K562 (cell line): ENCODE results near the gene ATF7IP. TPM values are rescaled to one million over a fixed set of nuclear protein-coding genes. Genes with fewer than 3 reads are reported as not detected.
A peak's percentile ranks its signal among the peaks of the same experiment; 100 is the strongest.

Source experiments
- ATAC-seq: fragments of 200-7000 bp; cut with Tn5 transposase; 3 replicates; pipeline ENCODE4 v1.9.1; 2020; ENCODE audit warnings: moderate library complexity
- BruUV-seq: library from RNA; stranded (reverse); fragments of 400-500 nt; replicated peaks from 2 replicates; lab custom pipeline; 2021; lab: Mats Ljungman, UMichigan
- CTCF ChIA-PET: fragments of 300-600 bp; formaldehyde crosslinking; extraction: SDS; loops from one replicate; lab custom pipeline; 2021; ENCODE audit warnings: low intra/inter-chr PET ratio; lab: Yijun Ruan, JAX
- POLR2A ChIA-PET: fragments of 300-600, 350-650 bp; sonication (Branson Sonifier 250); formaldehyde crosslinking; extraction: SDS; loops from one replicate; lab custom pipeline; 2021; ENCODE audit warnings: antibody characterized with exemption, inconsistent platforms; lab: Yijun Ruan, JAX
- DNase-seq, 4 experiments: peaks; one replicate each; pipeline versions ENCODE4 v3.0.0 to v3.0.0-alpha.2; 2011 to 2018; ENCODE audit warnings: low spot score in 3 of 4, mixed read lengths in 3 of 4; ENCODE audit errors: extremely low read depth in 1 of 4
- FAIRE-seq: peaks from 2 replicates; lab custom pipeline; 2011; peaks lifted over from hg19 to GRCh38; lab: Jason Lieb, UNC
- H2AFZ ChIP-seq: 2 replicates; pipeline ENCODE4 v1.6.0; 2011; ENCODE audit warnings: low read depth, low read length, control low read depth, inconsistent platforms
- H3K27ac ChIP-seq: fragments of 200-600 bp; 3 replicates; pipeline ENCODE4 v1.8.0; 2011; ENCODE audit warnings: low read depth, mild to moderate bottlenecking, control low read depth, inconsistent platforms, low read length, moderate library complexity, mixed read lengths; ENCODE audit errors: extremely low read depth
- H3K27me3 ChIP-seq, 2 experiments: fragments of 300-600 bp in 1 of 2; 2 replicates in 1 of 2; 3 replicates in 1 of 2; pipeline versions ENCODE4 v1.6.0 to v1.8.0; 2011; ENCODE audit warnings: inconsistent platforms in 2 of 2, low read length in 2 of 2, mild to moderate bottlenecking in 1 of 2, mixed read lengths in 1 of 2, moderate library complexity in 1 of 2; ENCODE audit not compliant: control insufficient read depth in 2 of 2, insufficient read depth in 2 of 2
- H3K36me3 ChIP-seq: fragments of 300-600 bp; 3 replicates; pipeline ENCODE4 v1.8.0; 2011; ENCODE audit warnings: mild to moderate bottlenecking, low read length, inconsistent platforms; ENCODE audit not compliant: control insufficient read depth, insufficient read depth
- H3K4me1 ChIP-seq, 2 experiments: fragments of 200-600 bp in 1 of 2; replicated peaks in 1 of 2; 2 replicates in 1 of 2; 3 replicates in 1 of 2; pipeline versions ENCODE4 v1.5.1 to v1.8.0; 2011; ENCODE audit warnings: inconsistent platforms in 2 of 2, low read length in 2 of 2, mild to moderate bottlenecking in 1 of 2, mixed read lengths in 1 of 2, moderate library complexity in 1 of 2; ENCODE audit not compliant: control insufficient read depth in 2 of 2, insufficient read depth in 2 of 2
- H3K4me2 ChIP-seq: 2 replicates; pipeline ENCODE4 v1.6.1; 2011; ENCODE audit warnings: low read length, control low read depth, inconsistent platforms, mixed read lengths; ENCODE audit not compliant: insufficient read depth
- H3K4me3 ChIP-seq: fragments of 200-600 bp; sonication (generic), shearing (Covaris generic); 2 replicates; pipeline ENCODE4 v1.5.1; 2016; ENCODE audit warnings: control low read depth, inconsistent platforms
- H3K79me2 ChIP-seq: fragments of 200-600 bp; 3 replicates; pipeline ENCODE4 v1.8.0; 2011; ENCODE audit warnings: low read length, inconsistent platforms; ENCODE audit not compliant: control insufficient read depth, insufficient read depth
- H3K9ac ChIP-seq, 2 experiments: 2 replicates each; pipeline versions ENCODE4 v1.6.0 to v1.6.1; 2011; ENCODE audit warnings: low read depth in 2 of 2, low read length in 2 of 2, control low read depth in 1 of 2, inconsistent platforms in 1 of 2, mild to moderate bottlenecking in 1 of 2, mixed read lengths in 1 of 2; ENCODE audit not compliant: insufficient read depth in 1 of 2
- H3K9me1 ChIP-seq: one replicate; pipeline ENCODE4 v1.6.0; 2011; ENCODE audit warnings: inconsistent platforms, mild to moderate bottlenecking, low read length, moderate library complexity; ENCODE audit not compliant: control insufficient read depth, insufficient read depth
- H3K9me3 ChIP-seq: replicated peaks from 2 replicates; pipeline ENCODE4 v1.5.1; 2011; ENCODE audit warnings: low read depth, low read length, inconsistent platforms; ENCODE audit not compliant: control insufficient read depth, insufficient read depth
- H4K20me1 ChIP-seq: replicated peaks from 2 replicates; pipeline ENCODE4 v1.6.1; 2011; ENCODE audit warnings: low read length, inconsistent platforms, mixed read lengths; ENCODE audit not compliant: control insufficient read depth, insufficient read depth
- CREM ChIP-seq: IDR thresholded peaks from 2 replicates; pipeline ENCODE4 v1.6.1; 2014; ENCODE audit warnings: antibody characterized with exemption, low read depth
- KDM4B ChIP-seq, 2 experiments: fragments of 450-650 bp in 1 of 2; sonication (generic) in 1 of 2; IDR thresholded peaks; 2 replicates each; pipeline ENCODE4 v1.6.1; 2016 to 2017; ENCODE audit warnings: borderline replicate concordance in 2 of 2, antibody characterized with exemption in 1 of 2, low read depth in 1 of 2, mild to moderate bottlenecking in 1 of 2
- MLLT1 ChIP-seq, 2 experiments: fragments of 450-650 bp; IDR thresholded peaks; 2 replicates each; pipeline ENCODE4 v1.6.1; 2016
- NFYB ChIP-seq: IDR thresholded peaks from 2 replicates; pipeline ENCODE4 v1.6.1; 2011; ENCODE audit warnings: mild to moderate bottlenecking, moderate library complexity; ENCODE audit not compliant: insufficient read length; ENCODE audit errors: extremely low read depth
- PYGO2 ChIP-seq: fragments of 450-650 bp; IDR thresholded peaks from 2 replicates; pipeline ENCODE4 v1.6.1; 2016; ENCODE audit warnings: mild to moderate bottlenecking, missing genetic modification characterization, moderate library complexity, missing compliant biosample characterization
- RFX5 ChIP-seq: IDR thresholded peaks from 2 replicates; pipeline ENCODE4 v1.6.1; 2011; ENCODE audit warnings: low read depth, mild to moderate bottlenecking, improper control_type of control experiment, low read length
- RFX7 ChIP-seq: fragments of 250-450 bp; sonication (Bioruptor Pico); IDR thresholded peaks from 2 replicates; pipeline ENCODE4 v1.5.1; 2021; ENCODE audit warnings: mild to moderate bottlenecking
- WGBS: fragments of 100-300 bp; shearing (Covaris generic); methylation state at CpG from one replicate; pipeline ENCODE4 v1.1.6; 2016; ENCODE audit warnings: low coverage, mixed read lengths; ENCODE audit not compliant: insufficient coverage; ENCODE audit errors: missing lambda C conversion rate; 5-methylcytosine and 5-hydroxymethylcytosine counted together
- in situ Hi-C: fragments of 300-500 bp; cut with MboI; formaldehyde crosslinking; loops from 4 replicates; pipeline ENCODE4 v1.15.0; 2018; ENCODE audit warnings: inconsistent platforms, mixed read lengths
- intact Hi-C: fragments of 100-400 bp; cut with micrococcal nuclease; formaldehyde crosslinking; loops from 2 replicates; pipeline ENCODE4 v1.14.2; 2022
- polyA plus RNA-seq, 8 experiments: library from polyadenylated mRNA; depleted of rRNA in 4 of 8; stranded (reverse) in 5 of 8; unstranded in 3 of 8; fragments of >200 nt; fragmentation: Nextera tagmentation in 2 of 8; fragmentation: Illumina TruSeq in 1 of 8; extraction: Ambion mirVana in 2 of 8; extraction: Trizol in 1 of 8; gene quantifications; 2 replicates each; pipeline versions ENCODE4 v1.2.1 to v1.2.3, GENCODE V29; 2011 to 2014; ENCODE audit warnings: inconsistent platforms in 1 of 8, missing spikeins in 1 of 8
- total RNA-seq, 7 experiments: library from RNA; depleted of rRNA in 6 of 7; stranded (reverse); fragments of >200 nt in 6 of 7; fragmentation: Illumina TruSeq in 2 of 7; extraction: Trizol in 2 of 7; gene quantifications; 2 replicates each; pipeline versions ENCODE4 v1.2.1 to v1.2.3, GENCODE V29; 2011 to 2021; ENCODE audit warnings: low replicate concordance in 1 of 7

Gene ATF7IP
- total and polyA plus RNA-seq, 9 of the 15 experiments (the other 6 are each of a cell fraction or from before 2014, with no cell fraction given) = 2.8 to 27.1 (median 11.0) TPM

GRCh38 chr12:14410841-14411569 lies 45.5 kb downstream of the ATF7IP start (continued):
- no peak for TF ChIP-seq MLLT1 (IDR thresholded peaks at IDR 0.05)
- TF ChIP-seq PYGO2 (tag) = no peak
- TF ChIP-seq CREM = no peak
- TF ChIP-seq RFX7 (CRISPR knock-in tag) = no peak

- H3K27me3 ChIP-seq = no peaks in the 10 kb centered on the region
- in situ Hi-C loops (no loop called here), intact Hi-C loops (no loop called here)
- 0 out of 3 replicates have a peak, but pooled peaks cover 4% of the 10 kb centered on the region for H3K36me3 ChIP-seq
- ChIA-PET POLR2A (no interaction called here), CTCF (no interaction called here)
- H3K27ac ChIP-seq = no peak overlapping the region
- no TSS peak for BruUV-seq
- no peaks in the 10 kb centered on the region; a peak in 2 of 5 replicates for H3K4me1 ChIP-seq
- H3K4me3 ChIP-seq = no peak overlapping the region
- peak; percentile 70 for FAIRE-seq
- WGBS = 81% methylated on average over 1 of the region's 1 CpG
- no peaks in the 10 kb centered on the region for H4K20me1 ChIP-seq
- TF ChIP-seq RFX5 (peak; percentile 88), NFYB (peak; percentile 15), KDM4B (IDR thresholded peaks at IDR 0.05; ENCODE audit: borderline replicate concordance in 2 of 2, low read depth in 1 of 2) (no peak)
- ATAC-seq = peak; percentile 67
- H3K4me2 ChIP-seq = no peak overlapping the region
- H3K9ac ChIP-seq = no peak overlapping the region
- H3K79me2 ChIP-seq = peaks cover 94% of the 10 kb centered on the region
- no peak overlapping the region for H2AFZ ChIP-seq
- no peak for DNase-seq
- no peaks in the 10 kb centered on the region for H3K9me1 ChIP-seq
- peaks cover 4% of the 10 kb centered on the region; the same call in 1 of the 2 replicates for H3K9me3 ChIP-seq
These were observed 51.2 kb downstream of the ATF7IP start for GRCh38 chr12:14416658-14417057.
